AG09309 (cell line): ENCODE data around the gene COX11.

ENCODE experiments used
- DNase-seq: peaks from one replicate; pipeline ENCODE4 v3.0.0-alpha.2; 2010; ENCODE audit warnings: low read depth
- H3K4me3 ChIP-seq: 2 replicates; pipeline ENCODE4 v1.5.1; 2011; ENCODE audit warnings: mild to moderate bottlenecking, low read depth, low read length, moderate library complexity; ENCODE audit not compliant: control insufficient read depth
- CTCF ChIP-seq: IDR thresholded peaks from 2 replicates; pipeline ENCODE4 v1.5.1; 2011; ENCODE audit warnings: mild to moderate bottlenecking, low read depth, low read length, inconsistent platforms; ENCODE audit not compliant: insufficient read depth, control insufficient read depth; ENCODE audit errors: missing control alignments

Gene COX11

GRCh38 chr17:54991567-54991966 lies 23.1 kb upstream of the COX11 start:
- no peak overlapping the region for H3K4me3 ChIP-seq
- no peak for TF ChIP-seq CTCF
- no peak for DNase-seq

- no peak for TF ChIP-seq CTCF
- H3K4me3 ChIP-seq = no peak overlapping the region
- DNase-seq = no peak
These were observed 21.7 kb upstream of the COX11 start for GRCh38 chr17:54990118-54990517.

GRCh38 chr17:54985476-54985875 lies 17.0 kb upstream of the COX11 start:
- DNase-seq = no peak
- H3K4me3 ChIP-seq = no peak overlapping the region
- TF ChIP-seq CTCF = no peak

DNA sequence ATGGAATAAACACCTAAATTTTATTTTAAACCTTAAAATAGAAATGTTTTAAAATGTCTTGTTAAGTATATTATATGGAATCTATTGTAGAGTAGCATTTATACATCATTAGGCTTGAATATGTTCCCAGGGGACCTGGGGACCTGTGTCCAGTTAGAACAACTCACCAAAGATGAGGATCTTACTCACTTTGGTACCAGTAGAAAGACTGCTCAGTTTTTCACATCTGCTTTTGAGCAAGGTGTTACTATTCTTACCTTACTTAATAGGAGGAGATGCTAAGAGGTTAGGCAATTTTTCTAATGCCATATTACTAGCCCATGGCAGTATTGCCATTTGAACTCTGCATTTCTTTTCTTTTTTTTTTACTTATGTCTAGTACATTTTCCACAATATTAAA lies 14.8 kb upstream of the COX11 start:
- TF ChIP-seq CTCF = no peak
- no peak overlapping the region for H3K4me3 ChIP-seq
- no peak for DNase-seq

DNA sequence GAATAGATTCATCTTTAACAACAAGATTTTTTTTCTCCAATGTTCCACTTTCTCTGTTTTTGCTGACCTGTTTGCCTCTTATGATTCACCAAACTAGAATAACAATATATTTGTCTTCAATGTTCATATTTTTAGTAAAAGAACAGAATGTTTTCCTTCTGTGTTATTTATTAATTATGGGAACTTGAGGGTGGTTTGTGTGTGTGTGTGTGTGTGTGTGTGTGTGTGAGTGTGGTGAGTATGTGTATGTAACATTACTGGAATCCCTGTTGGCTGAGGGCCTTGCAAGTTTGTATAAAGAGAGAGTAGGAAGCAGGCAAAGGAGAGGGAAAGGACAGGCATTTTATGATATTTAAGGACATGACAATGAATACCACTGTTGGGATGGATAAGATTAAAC lies 13.9 kb upstream of the COX11 start:
- no peak for TF ChIP-seq CTCF
- no peak overlapping the region for H3K4me3 ChIP-seq
- no peak for DNase-seq

- DNase-seq = no peak
These were observed 11.9 kb upstream of the COX11 start for GRCh38 chr17:54980375-54980774.

More at GRCh38 chr17:54980375-54980774, 11.9 kb upstream of the COX11 start:
- no peak for TF ChIP-seq CTCF
- no peak overlapping the region for H3K4me3 ChIP-seq
